Choroid plexus epithelial cell (primary cell): ENCODE results near the gene DUS2.

Experiments used
- DNase-seq: peaks from one replicate; pipeline ENCODE4 v3.0.0-alpha.2; 2010; ENCODE audit warnings: low read depth
- H3K4me3 ChIP-seq: 2 replicates; pipeline ENCODE4 v1.5.1; 2011; ENCODE audit warnings: low read depth, mild to moderate bottlenecking, control low read depth, low read length, moderate library complexity
- CTCF ChIP-seq: conservative IDR thresholded peaks from 2 replicates; pipeline ENCODE4 v1.5.1; 2011; ENCODE audit warnings: low read depth, mild to moderate bottlenecking, control low read depth, inconsistent platforms, low read length, moderate library complexity

DUS2 gene

GRCh38 chr16:68022728-68023537 lies at the start of gene DUS2, which contains the start of gene DDX28:
Gene DUS2, plus strand, starts transcription at chr16:68023284. Its CDS starts 14,740 bp downstream, at chr16:68038024.
Gene DDX28, minus strand, starts transcription at chr16:68023232. Its CDS starts 30 bp downstream, at chr16:68023202.
- DNase-seq = peak; percentile 94
- TF ChIP-seq CTCF = no peak
- H3K4me3 ChIP-seq = peak within 1 kb of the TSS; percentile 99

GRCh38 chr16:67975321-67976105 lies 47.6 kb upstream of the DUS2 start:
- H3K4me3 ChIP-seq = no peak overlapping the region
- TF ChIP-seq CTCF = no peak
- no peak for DNase-seq

- DNase-seq = no peak
- TF ChIP-seq CTCF = no peak
- no peak overlapping the region for H3K4me3 ChIP-seq
Observed at GRCh38 chr16:67976205-67976604, 46.9 kb upstream of the DUS2 start.

- TF ChIP-seq CTCF = no peak
- no peak overlapping the region for H3K4me3 ChIP-seq
Observed at GRCh38 chr16:67977005-67977404, 46.1 kb upstream of the DUS2 start.

GRCh38 chr16:67977469-67978227 lies 45.4 kb upstream of the DUS2 start:
- no peak for TF ChIP-seq CTCF
- no peak for DNase-seq
- no peak overlapping the region for H3K4me3 ChIP-seq

More at GRCh38 chr16:67977005-67977404, 46.1 kb upstream of the DUS2 start:
- no peak for DNase-seq

- TF ChIP-seq CTCF = peak; percentile 46
- DNase-seq = no peak
- no peak within 1 kb of the TSS for H3K4me3 ChIP-seq
Observed at GRCh38 chr16:67979955-67980678, 43.0 kb upstream of the DUS2 start, which contains the start of gene DPEP3. Gene DPEP3, minus strand, starts transcription at chr16:67980499. Its CDS starts 119 bp downstream, at chr16:67980380.
